Gastroesophageal sphincter (tissue), 3 donors: ENCODE measurements around the gene MAML2.

ENCODE experiments used
- CTCF ChIP-seq, 4 experiments: fragments of 200-600 bp in 2 of 4; fragments of 450-650 bp in 2 of 4; sonication (generic) in 1 of 4; IDR thresholded peaks; one replicate each; pipeline ENCODE4 v1.5.1; 2017 to 2019; ENCODE audit warnings: antibody characterized with exemption in 4 of 4, mild to moderate bottlenecking in 2 of 4, moderate library complexity in 2 of 4
- POLR2A ChIP-seq, 2 donors: fragments of 450-650 bp; IDR thresholded peaks; one replicate each; pipeline ENCODE4 v1.6.1; 2017; ENCODE audit warnings: antibody characterized with exemption in 2 of 2, mild to moderate bottlenecking in 2 of 2, moderate library complexity in 1 of 2
- POLR2AphosphoS5 ChIP-seq: sonication (generic); formaldehyde crosslinking; IDR thresholded peaks from one replicate; pipeline ENCODE4 v1.6.1; 2017; ENCODE audit warnings: antibody characterized with exemption

GRCh38 chr11:96290631-96291030 lies 52.4 kb downstream of the MAML2 start:
- no peak for TF ChIP-seq CTCF (IDR thresholded peaks at IDR 0.05)
- TF ChIP-seq POLR2AphosphoS5, result no peak
- TF ChIP-seq POLR2A (IDR thresholded peaks at IDR 0.05), result no peak
